Heart left ventricle (tissue), 16 donors: ENCODE results near the gene TNFRSF6B. TPM values are rescaled to one million over a fixed set of nuclear protein-coding genes. Genes with fewer than 3 reads are reported as not detected.

Experiments
- ATAC-seq, 4 donors: fragments of 200-7000 bp; cut with Tn5 transposase; one replicate each; pipeline ENCODE4 v1.9.1; 2020 to 2022; ENCODE audit warnings: moderate library complexity in 4 of 4, mild to moderate bottlenecking in 3 of 4, moderate number of reproducible peaks in 1 of 4
- DNase-seq, 5 donors: peaks; one replicate each; pipeline ENCODE4 v3.0.0-alpha.2; 2020
- H3K27ac ChIP-seq, 12 donors: fragments of 200-600 bp; sonication (generic) in 4 of 12; one replicate each; pipeline versions ENCODE4 v1.5.0 to v1.8.0; 2016 to 2022; ENCODE audit warnings: mild to moderate bottlenecking in 2 of 12
- H3K27me3 ChIP-seq, 9 donors: fragments of 200-600 bp; sonication (generic) in 2 of 9; one replicate each; pipeline versions ENCODE4 v1.5.1 to v1.8.0; 2016 to 2022; ENCODE audit warnings: mild to moderate bottlenecking in 3 of 9
- H3K36me3 ChIP-seq, 9 donors: fragments of 200-600 bp; sonication (generic) in 2 of 9; one replicate each; pipeline versions ENCODE4 v1.5.0 to v1.8.0; 2018 to 2022; ENCODE audit warnings: mild to moderate bottlenecking in 2 of 9
- H3K4me1 ChIP-seq, 12 donors: fragments of 200-600 bp; sonication (generic) in 4 of 12; one replicate each; pipeline versions ENCODE4 v1.5.0 to v1.8.0; 2016 to 2022; ENCODE audit warnings: mild to moderate bottlenecking in 3 of 12
- H3K4me3 ChIP-seq, 12 donors: fragments of 200-600 bp; sonication (generic) in 4 of 12; one replicate each; pipeline versions ENCODE4 v1.5.0 to v1.8.0; 2017 to 2022; ENCODE audit warnings: mild to moderate bottlenecking in 9 of 12, moderate library complexity in 4 of 12
- H3K9me3 ChIP-seq, 12 donors: fragments of 200-600 bp; sonication (generic) in 4 of 12; one replicate each; pipeline versions ENCODE4 v1.5.0 to v1.8.0; 2016 to 2022; ENCODE audit warnings: mild to moderate bottlenecking in 1 of 12
- POLR2A ChIP-seq, 2 donors: fragments of 450-650 bp; IDR thresholded peaks; one replicate each; pipeline ENCODE4 v1.6.1; 2017; ENCODE audit warnings: antibody characterized with exemption in 2 of 2, mild to moderate bottlenecking in 2 of 2, moderate library complexity in 2 of 2
- WGBS, 4 donors: extraction: QIAGEN DNeasy Blood & Tissue Kit in 2 of 4; methylation state at CpG; one replicate each; pipeline versions ENCODE4 v1.1.5 to v1.1.7; 2013 to 2018; 5-methylcytosine and 5-hydroxymethylcytosine counted together
- intact Hi-C, 10 donors: fragments of 100-400 bp; cut with DNase I; formaldehyde crosslinking; loops; one replicate each; pipeline versions ENCODE4 v1.11.1 to v1.14.2; 2022
- polyA plus RNA-seq, 2 donors: library from polyadenylated mRNA; stranded (reverse); fragments of 200-250 nt; gene quantifications; one replicate each; pipeline ENCODE4 v1.2.3, GENCODE V29; 2013
- total RNA-seq, 9 donors: library from RNA; depleted of rRNA in 2 of 9; stranded (reverse); fragments of >200 nt in 2 of 9; fragmentation: NEBNext Ultra II Directional in 3 of 9; extraction: Animal tissue kit (Norgen Biotek cat#: 25700) in 3 of 9; gene quantifications; one replicate each; pipeline versions ENCODE4 v1.1.0 to v1.2.4, GENCODE V29; 2016 to 2023
- TF ChIP-seq, protein P1 (sequence below), 12 donors: fragments of 200-600 bp; sonication (generic) in 4 of 12; IDR thresholded peaks; one replicate each; pipeline versions ENCODE4 v1.5.0 to v1.8.0; 2018 to 2022; ENCODE audit warnings: antibody characterized with exemption in 12 of 12, mild to moderate bottlenecking in 5 of 12
- donor health status: ischemic (EF 13 %, LVEDD 7.1; RV severe dilation, severe dysfunction).
- donor health status: healthy with polysubstance abuse.
- donor health status: DM: no; HTN: yes; CAD: no.
- donor health status: DM: no; HTN: no; CAD: no.
- donor health status: ischemic (EF 25% LVEDD 6.9; RV normal size, moderate dysfunction).
- donor health status: ischemic (EF 25% LVEDD 5.7; RV mildly dilated, moderate dysfunction).
- donor health status: healthy.
- donor health status: DM: yes; HTN: yes; CAD: no.
- donor health status: ischemic (EF 35%, LVEDD 5.7; RV mildly dilated, moderate dysfunction).
- donor health status: nonischemic (EF 11% LVEDD 7.7; RV severe dilation, severe dysfunction).
- donor health status: DM: yes; HTN: yes; CAD: no.
- donor health status: PGD.
- donor health status: ischemic (EF 29% LVEDD 5.4; RV normal size, mild dysfunction).
- donor health status: nonischemic (EF 23%, LVEDD 6.1; RV moderate dilation, normal function).

The TNFRSF6B gene
- total and polyA plus RNA-seq, 11 donors, result 0.42 to 6.4 (median 1.7) TPM; not detected in 1

DNA sequence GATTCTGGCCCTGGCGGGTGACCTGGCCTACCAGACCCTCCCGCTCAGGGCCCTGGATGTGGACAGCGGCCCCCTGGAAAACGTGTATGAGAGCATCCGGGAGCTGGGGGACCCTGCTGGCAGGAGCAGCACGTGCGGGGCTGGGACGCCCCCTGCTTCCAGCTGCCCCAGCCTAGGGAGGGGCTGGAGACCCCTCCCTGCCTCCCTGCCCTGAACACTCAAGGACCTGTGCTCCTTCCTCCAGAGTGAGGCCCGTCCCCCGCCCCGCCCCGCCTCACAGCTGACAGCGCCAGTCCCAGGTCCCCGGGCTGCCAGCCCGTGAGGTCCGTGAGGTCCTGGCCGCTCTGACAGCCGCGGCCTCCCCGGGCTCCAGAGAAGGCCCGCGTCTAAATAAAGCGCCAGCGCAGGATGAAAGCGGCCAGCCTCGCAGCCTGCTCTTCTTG is 42.3 kb downstream of the TNFRSF6B start:
- intact Hi-C loops, result loop anchor here in 2 of 10 donors (5.0 to 10.0 kb wide), 2 partner anchors 64 to 81 kb away; partner anchors contain the start of gene RTEL1 (in 1 of the 2)
- Histone ChIP-seq H3K4me3 (peak overlapping the region; percentile 22 to 95 (median 65)), H3K9me3 (no peaks in the 10 kb centered on the region), H3K36me3 (peaks cover 0 to 48% (median 38%) of the 10 kb centered on the region in 9 donors), H3K4me1 (peaks cover 9 to 46% (median 35%) of the 10 kb centered on the region in 12 donors), H3K27me3 (no peaks in the 10 kb centered on the region), H3K27ac (peak overlapping the region; percentile 87 to 100 (median 96))
- 12 to 48% (median 19%) methylated on average over 5 to 26 of the region's 26 CpGs for WGBS, 4 donors
- ATAC-seq (peak; percentile 17 to 50 (median 38)), DNase-seq (peak; percentile 75 to 87 (median 80))
- TF ChIP-seq, protein P1, sequence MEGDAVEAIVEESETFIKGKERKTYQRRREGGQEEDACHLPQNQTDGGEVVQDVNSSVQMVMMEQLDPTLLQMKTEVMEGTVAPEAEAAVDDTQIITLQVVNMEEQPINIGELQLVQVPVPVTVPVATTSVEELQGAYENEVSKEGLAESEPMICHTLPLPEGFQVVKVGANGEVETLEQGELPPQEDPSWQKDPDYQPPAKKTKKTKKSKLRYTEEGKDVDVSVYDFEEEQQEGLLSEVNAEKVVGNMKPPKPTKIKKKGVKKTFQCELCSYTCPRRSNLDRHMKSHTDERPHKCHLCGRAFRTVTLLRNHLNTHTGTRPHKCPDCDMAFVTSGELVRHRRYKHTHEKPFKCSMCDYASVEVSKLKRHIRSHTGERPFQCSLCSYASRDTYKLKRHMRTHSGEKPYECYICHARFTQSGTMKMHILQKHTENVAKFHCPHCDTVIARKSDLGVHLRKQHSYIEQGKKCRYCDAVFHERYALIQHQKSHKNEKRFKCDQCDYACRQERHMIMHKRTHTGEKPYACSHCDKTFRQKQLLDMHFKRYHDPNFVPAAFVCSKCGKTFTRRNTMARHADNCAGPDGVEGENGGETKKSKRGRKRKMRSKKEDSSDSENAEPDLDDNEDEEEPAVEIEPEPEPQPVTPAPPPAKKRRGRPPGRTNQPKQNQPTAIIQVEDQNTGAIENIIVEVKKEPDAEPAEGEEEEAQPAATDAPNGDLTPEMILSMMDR (IDR thresholded peaks at IDR 0.05), result no peak
- no peak for TF ChIP-seq POLR2A (IDR thresholded peaks at IDR 0.05)

DNA sequence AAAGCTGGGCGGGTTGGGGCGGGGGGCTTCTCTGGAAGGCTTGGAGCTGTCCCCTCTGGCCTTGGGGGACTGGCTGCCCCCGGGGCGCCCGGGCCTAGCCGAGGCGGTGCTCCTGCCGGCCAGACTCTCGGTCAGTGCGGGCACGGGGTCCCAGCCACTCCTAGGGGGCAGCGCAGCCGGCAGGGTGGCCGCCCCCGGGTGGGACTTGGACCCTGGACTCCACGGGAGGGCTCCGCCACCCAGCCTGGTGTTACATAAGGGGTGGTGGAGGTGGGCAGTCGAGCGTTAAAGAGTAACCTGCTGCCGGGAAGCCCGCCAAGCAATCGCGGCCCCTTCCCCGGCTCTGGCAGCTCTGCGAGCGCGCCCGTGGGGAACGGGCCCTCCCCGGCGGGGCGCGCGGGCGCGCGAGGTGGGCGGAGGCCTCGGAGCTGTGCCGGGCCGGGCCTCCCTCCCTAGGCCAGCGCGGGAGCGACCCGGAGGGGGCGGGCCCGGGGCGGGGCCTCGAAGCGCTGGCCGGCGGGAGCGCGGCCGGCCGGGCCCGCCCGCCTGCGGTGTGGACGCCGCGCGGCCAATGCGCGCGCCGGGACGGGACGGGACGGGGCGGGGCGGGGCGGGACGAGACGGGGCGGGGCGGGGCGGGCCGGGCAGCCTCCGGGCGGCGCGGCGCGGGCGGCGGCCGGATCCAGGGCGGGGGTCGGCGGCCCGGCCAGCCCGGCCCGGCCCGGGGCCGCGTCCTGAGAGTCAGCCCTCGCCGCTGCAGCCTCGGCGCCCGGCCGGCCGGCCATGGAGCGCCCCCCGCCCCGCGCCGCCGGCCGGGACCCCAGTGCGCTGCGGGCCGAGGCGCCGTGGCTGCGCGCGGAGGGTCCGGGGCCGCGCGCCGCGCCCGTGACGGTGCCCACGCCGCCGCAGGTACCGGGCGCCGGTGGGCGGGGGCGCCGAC is 42.9 kb downstream of the TNFRSF6B start, which contains the start of gene SLC2A4RG:
Gene SLC2A4RG (plus strand): TSS at position 647 of the 940 bp plus-strand sequence. CDS start 137 bp downstream, at position 784.
- Histone ChIP-seq H3K27me3 (no peaks in the 10 kb centered on the region), H3K4me3 (peak within 1 kb of the TSS; percentile 51 to 95 (median 68)), H3K36me3 (peaks cover 0 to 48% (median 38%) of the 10 kb centered on the region in 9 donors), H3K4me1 (peaks cover 9 to 46% (median 35%) of the 10 kb centered on the region in 12 donors), H3K9me3 (no peaks in the 10 kb centered on the region), H3K27ac (peak within 1 kb of the TSS; percentile 87 to 100 (median 96))
- no peak for TF ChIP-seq POLR2A (IDR thresholded peaks at IDR 0.05)
- TF ChIP-seq, protein P1 (IDR thresholded peaks at IDR 0.05), result no peak
- WGBS, 4 donors, result 0 to 4% (median 1%) methylated on average over 3 to 136 of the region's 136 CpGs
- DNase-seq, result peak; percentile 81 to 92 (median 87)
- ATAC-seq, result peak; percentile 50 to 73 (median 63)
- intact Hi-C loops, result loop anchor here in 2 of 10 donors (5.0 to 10.0 kb wide), 3 partner anchors 65 to 88 kb away; partner anchors contain the start of gene RTEL1 (in 1 of the 2)

DNA sequence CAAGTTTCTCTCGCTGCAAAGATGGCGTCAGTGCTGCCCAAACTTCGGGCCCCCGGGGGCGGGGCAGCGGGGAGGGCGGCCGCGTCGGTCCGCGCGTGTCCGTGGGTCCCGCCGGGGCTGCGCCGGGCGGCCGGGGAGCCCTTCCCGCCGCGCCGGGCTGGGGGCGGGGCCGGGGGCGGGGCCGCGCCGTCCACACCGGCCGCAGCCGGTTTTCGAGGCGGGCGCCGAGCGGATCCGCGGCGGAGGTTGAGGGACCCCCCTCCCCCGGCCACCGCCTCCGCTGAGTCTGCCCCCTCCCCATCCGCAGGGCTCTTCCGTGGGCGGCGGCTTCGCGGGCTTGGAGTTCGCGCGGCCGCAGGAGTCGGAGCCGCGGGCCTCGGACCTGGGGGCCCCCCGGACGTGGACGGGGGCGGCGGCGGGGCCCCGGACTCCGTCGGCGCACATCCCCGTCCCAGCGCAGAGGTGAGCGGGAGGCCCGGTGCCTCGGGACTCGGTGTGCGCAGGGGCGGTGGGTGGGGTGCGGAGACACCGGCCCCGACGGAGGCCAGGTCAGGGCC is 43.7 kb downstream of the TNFRSF6B start:
- no peaks in the 10 kb centered on the region for H3K9me3 ChIP-seq
- peaks cover 0 to 49% (median 37%) of the 10 kb centered on the region in 9 donors for H3K36me3 ChIP-seq
- intact Hi-C loops, result loop anchor here in 1 of 10 donors (5.0 kb wide), 1 partner anchor 87 kb away; no protein-coding TSS in a partner anchor
- peak overlapping the region; percentile 40 to 81 (median 67) for H3K4me3 ChIP-seq
- TF ChIP-seq POLR2A (IDR thresholded peaks at IDR 0.05), result no peak
- TF ChIP-seq, protein P1 (IDR thresholded peaks at IDR 0.05), result no peak
- peak overlapping the region; percentile 77 to 99 (median 94) for H3K27ac ChIP-seq
- peak in 2 of 4 donors; percentile 0 to 1 for ATAC-seq
- no peaks in the 10 kb centered on the region for H3K27me3 ChIP-seq
- peak in 4 of 5 donors; percentile 51 to 82 (median 62) for DNase-seq
- WGBS, 4 donors, result 0 to 1% (median 0%) methylated on average over 17 to 80 of the region's 80 CpGs
- H3K4me1 ChIP-seq, result peaks cover 9 to 46% (median 35%) of the 10 kb centered on the region in 12 donors
